Smooth muscle cell (in vitro differentiated cells): Measurements from ENCODE around the gene TGIF2. TPM values are rescaled to one million over a fixed set of nuclear protein-coding genes. Genes with fewer than 3 reads are reported as not detected.

Source experiments
- DNase-seq: peaks from one replicate; lab custom pipeline; 2025; ENCODE audit not compliant: unreplicated experiment; lab: John Stamatoyannopoulos, UW
- H2AFZ ChIP-seq: fragments of 200-600 bp; sonication (generic); 2 replicates; pipeline ENCODE4 v1.6.0; 2016; ENCODE audit warnings: antibody characterized with exemption, low read depth, mild to moderate bottlenecking
- H3F3A ChIP-seq: fragments of 200-600 bp; sonication (generic); 2 replicates; pipeline ENCODE4 v1.6.0; 2017; ENCODE audit warnings: antibody characterized with exemption, low read depth
- H3K27ac ChIP-seq: fragments of 200-600 bp; sonication (generic); 2 replicates; pipeline ENCODE4 v1.5.1; 2016; ENCODE audit warnings: low read depth, mild to moderate bottlenecking
- H3K27me3 ChIP-seq: fragments of 200-600 bp; sonication (generic); 2 replicates; pipeline ENCODE4 v1.6.1; 2016; ENCODE audit warnings: low read depth, mild to moderate bottlenecking
- H3K36me3 ChIP-seq: fragments of 200-600 bp; sonication (generic); 2 replicates; pipeline ENCODE4 v1.5.1; 2016; ENCODE audit warnings: low read depth
- H3K4me1 ChIP-seq: fragments of 200-600 bp; sonication (generic); 2 replicates; pipeline ENCODE4 v1.5.1; 2016; ENCODE audit warnings: low read depth
- H3K4me2 ChIP-seq: fragments of 200-600 bp; sonication (generic); 2 replicates; pipeline ENCODE4 v1.6.0; 2016; ENCODE audit warnings: mild to moderate bottlenecking
- H3K4me3 ChIP-seq: fragments of 200-600 bp; sonication (generic); 2 replicates; pipeline ENCODE4 v1.5.1; 2016; ENCODE audit warnings: mild to moderate bottlenecking
- H3K79me2 ChIP-seq: fragments of 200-600 bp; sonication (generic); 2 replicates; pipeline ENCODE4 v1.6.0; 2016; ENCODE audit warnings: low read depth, mild to moderate bottlenecking
- H3K9ac ChIP-seq: fragments of 200-600 bp; sonication (generic); 2 replicates; pipeline ENCODE4 v1.6.0; 2016; ENCODE audit warnings: low read depth
- H3K9me3 ChIP-seq: fragments of 200-600 bp; sonication (generic); replicated peaks from 2 replicates; pipeline ENCODE4 v1.5.1; 2016; ENCODE audit warnings: low read depth
- H4K20me1 ChIP-seq: fragments of 200-600 bp; sonication (generic); 2 replicates; pipeline ENCODE4 v1.6.0; 2016; ENCODE audit warnings: low read depth
- WGBS: methylation state at CpG from one replicate; pipeline ENCODE4 v1.1.7; 2016; ENCODE audit warnings: low lambda C conversion rate; 5-methylcytosine and 5-hydroxymethylcytosine counted together
- polyA plus RNA-seq: library from polyadenylated mRNA; unstranded; fragments of >200 nt; fragmentation: Nextera tagmentation; extraction: Ambion mirVana; gene quantifications from 2 replicates; pipeline ENCODE4 v1.2.1, GENCODE V29; 2016
- total RNA-seq: library from RNA; depleted of rRNA; stranded (reverse); fragments of >200 nt; gene quantifications from 2 replicates; pipeline ENCODE4 v1.2.3, GENCODE V29; 2014
- TF ChIP-seq, protein P1 (sequence below): fragments of 200-600 bp; sonication (generic); IDR thresholded peaks from 2 replicates; pipeline ENCODE4 v1.5.1; 2017; ENCODE audit warnings: borderline replicate concordance, mild to moderate bottlenecking, antibody characterized with exemption; ENCODE audit not compliant: insufficient read depth, poor library complexity, severe bottlenecking

Gene TGIF2
- total and polyA plus RNA-seq, 2 experiments from 2014 or later = 14.5 to 18.1 TPM

DNA sequence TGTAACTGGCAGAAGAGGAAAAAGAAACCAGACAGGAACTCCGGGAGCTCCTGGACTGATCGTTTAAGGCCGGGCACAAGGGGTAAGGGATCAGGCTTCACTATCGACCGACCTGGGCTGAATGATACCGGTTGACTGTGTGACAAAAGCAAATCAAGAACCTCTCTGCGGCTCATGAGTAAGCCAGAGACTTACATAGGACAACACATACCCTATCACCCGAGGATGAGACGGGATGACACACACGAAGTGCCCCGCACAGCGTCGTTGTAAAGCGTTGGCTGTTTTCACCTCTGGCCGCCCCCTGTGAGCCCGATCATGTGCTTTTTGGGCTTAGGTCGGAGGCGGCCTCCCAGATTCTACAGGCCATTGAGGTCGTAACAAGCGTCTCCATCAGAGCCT lies 695 bp upstream of the TGIF2 start:
- H3K4me2 ChIP-seq = peak overlapping the region; percentile 98
- H3K9ac ChIP-seq = peak overlapping the region; percentile 85
- H3K27me3 ChIP-seq = no peaks in the 10 kb centered on the region
- H3F3A ChIP-seq = peaks cover 20% of the 10 kb centered on the region
- DNase-seq = no peak
- H3K9me3 ChIP-seq = no peaks in the 10 kb centered on the region
- H3K4me3 ChIP-seq = peak overlapping the region; percentile 91
- TF ChIP-seq, protein P1, sequence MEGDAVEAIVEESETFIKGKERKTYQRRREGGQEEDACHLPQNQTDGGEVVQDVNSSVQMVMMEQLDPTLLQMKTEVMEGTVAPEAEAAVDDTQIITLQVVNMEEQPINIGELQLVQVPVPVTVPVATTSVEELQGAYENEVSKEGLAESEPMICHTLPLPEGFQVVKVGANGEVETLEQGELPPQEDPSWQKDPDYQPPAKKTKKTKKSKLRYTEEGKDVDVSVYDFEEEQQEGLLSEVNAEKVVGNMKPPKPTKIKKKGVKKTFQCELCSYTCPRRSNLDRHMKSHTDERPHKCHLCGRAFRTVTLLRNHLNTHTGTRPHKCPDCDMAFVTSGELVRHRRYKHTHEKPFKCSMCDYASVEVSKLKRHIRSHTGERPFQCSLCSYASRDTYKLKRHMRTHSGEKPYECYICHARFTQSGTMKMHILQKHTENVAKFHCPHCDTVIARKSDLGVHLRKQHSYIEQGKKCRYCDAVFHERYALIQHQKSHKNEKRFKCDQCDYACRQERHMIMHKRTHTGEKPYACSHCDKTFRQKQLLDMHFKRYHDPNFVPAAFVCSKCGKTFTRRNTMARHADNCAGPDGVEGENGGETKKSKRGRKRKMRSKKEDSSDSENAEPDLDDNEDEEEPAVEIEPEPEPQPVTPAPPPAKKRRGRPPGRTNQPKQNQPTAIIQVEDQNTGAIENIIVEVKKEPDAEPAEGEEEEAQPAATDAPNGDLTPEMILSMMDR = no peak
- H3K4me1 ChIP-seq = peaks cover 27% of the 10 kb centered on the region
- WGBS = 6% methylated on average over 20 of the region's 20 CpGs
- H3K79me2 ChIP-seq = peaks cover 34% of the 10 kb centered on the region
- peak overlapping the region; percentile 92 for H3K27ac ChIP-seq
- no peak overlapping the region for H2AFZ ChIP-seq
- H3K36me3 ChIP-seq = no peaks in the 10 kb centered on the region
- peaks cover 28% of the 10 kb centered on the region for H4K20me1 ChIP-seq

DNA sequence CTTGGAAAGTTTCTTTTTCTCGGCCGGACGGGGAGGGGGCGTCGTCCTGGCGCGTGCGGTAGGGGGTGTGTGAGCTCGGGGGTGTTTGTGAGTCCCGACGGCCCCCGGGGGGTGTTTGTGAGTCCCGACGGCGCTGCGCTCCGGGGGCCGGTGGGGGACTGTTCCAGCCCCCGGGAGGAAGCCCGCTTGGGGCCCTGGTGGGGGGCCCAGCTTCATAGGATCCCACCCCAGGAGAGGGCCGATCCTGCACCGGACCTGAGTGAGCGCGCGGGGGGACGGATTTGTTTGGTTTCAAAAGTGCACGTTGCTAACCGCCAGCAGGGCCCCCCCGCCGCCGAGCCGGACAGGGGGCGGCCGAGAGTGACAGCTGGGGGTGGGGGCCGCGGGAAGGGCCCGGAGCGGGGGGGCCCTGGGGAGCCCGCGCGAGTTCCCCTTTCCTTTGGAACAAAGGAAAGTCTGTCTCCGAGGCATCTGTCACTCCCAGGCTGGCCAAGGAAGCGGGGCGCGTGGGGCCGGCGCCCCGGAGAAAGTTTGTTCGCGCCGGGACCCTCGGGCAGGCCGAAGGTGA lies 485 bp downstream of the TGIF2 start:
- no peaks in the 10 kb centered on the region for H3K36me3 ChIP-seq
- peak overlapping the region; percentile 65 for H2AFZ ChIP-seq
- H3K27me3 ChIP-seq = no peaks in the 10 kb centered on the region
- peaks cover 27% of the 10 kb centered on the region for H3K4me1 ChIP-seq
- H3K79me2 ChIP-seq = peaks cover 46% of the 10 kb centered on the region
- H3F3A ChIP-seq = peaks cover 20% of the 10 kb centered on the region
- H4K20me1 ChIP-seq = peaks cover 40% of the 10 kb centered on the region
- 0% methylated on average over 23 of the region's 53 CpGs for WGBS
- DNase-seq = peak; percentile 48
- H3K27ac ChIP-seq = peak overlapping the region; percentile 92
- H3K9me3 ChIP-seq = no peaks in the 10 kb centered on the region
- peak overlapping the region; percentile 98 for H3K4me2 ChIP-seq
- H3K4me3 ChIP-seq = peak overlapping the region; percentile 91
- H3K9ac ChIP-seq = peak overlapping the region; percentile 96
- TF ChIP-seq, protein P1 = no peak

DNA sequence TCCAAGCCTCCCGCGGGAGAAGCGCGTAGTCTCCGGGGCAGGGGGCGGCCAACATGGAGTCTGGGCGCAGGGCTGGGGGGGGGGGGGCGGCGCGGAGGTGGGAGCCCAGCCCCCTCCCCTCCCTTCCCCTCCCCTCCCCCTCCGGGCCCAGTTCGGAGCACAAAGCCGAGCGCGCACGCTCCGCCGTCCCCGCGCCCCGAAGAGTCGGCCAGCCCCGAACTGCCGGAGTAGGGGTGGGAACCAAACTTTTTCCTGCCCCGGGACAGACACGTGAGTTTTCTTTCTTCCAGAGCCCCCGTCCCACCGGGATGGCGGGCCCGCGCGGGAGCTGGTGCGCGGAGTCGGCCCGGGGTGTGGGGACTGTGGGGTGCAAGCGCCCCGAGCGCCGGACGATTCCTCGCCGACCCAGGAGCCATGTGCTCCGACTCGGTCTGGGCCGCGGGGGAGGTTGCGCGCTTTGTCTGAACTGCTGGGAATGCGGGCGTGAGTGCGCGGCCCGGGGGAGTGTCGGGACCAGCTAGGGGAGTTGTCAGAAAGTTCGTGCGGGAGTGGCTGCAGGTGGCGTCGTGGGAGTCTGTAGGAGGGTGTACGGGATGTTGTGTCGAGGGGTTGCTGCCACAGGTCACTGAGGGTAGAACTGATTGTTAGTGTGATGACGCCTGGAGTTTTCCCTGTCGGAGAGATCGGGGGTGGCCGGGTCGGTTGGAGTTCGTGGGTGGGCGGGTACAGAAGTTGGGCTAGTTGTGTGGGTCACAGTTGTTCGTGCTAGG lies 1.2 kb downstream of the TGIF2 start:
- Histone ChIP-seq H4K20me1 (peaks cover 42% of the 10 kb centered on the region), H3K79me2 (peaks cover 47% of the 10 kb centered on the region), H3K27ac (peak overlapping the region; percentile 92), H3K9ac (peak overlapping the region; percentile 96), H3F3A (peaks cover 20% of the 10 kb centered on the region), H2AFZ (peak overlapping the region; percentile 65), H3K4me2 (peak overlapping the region; percentile 98), H3K9me3 (no peaks in the 10 kb centered on the region), H3K27me3 (no peaks in the 10 kb centered on the region), H3K4me1 (peaks cover 27% of the 10 kb centered on the region), H3K36me3 (no peaks in the 10 kb centered on the region), H3K4me3 (peak overlapping the region; percentile 91)
- WGBS = under 1% methylated on average over 45 of the region's 69 CpGs
- TF ChIP-seq, protein P1 = no peak
- DNase-seq = peak; percentile 58
